Smooth muscle cell (in vitro differentiated cells): ENCODE results near the gene IFI30. TPM values are rescaled to one million over a fixed set of nuclear protein-coding genes. Genes with fewer than 3 reads are reported as not detected.

ENCODE experiments used
- DNase-seq: peaks from one replicate; lab custom pipeline; 2025; ENCODE audit not compliant: unreplicated experiment; lab: John Stamatoyannopoulos, UW
- H2AFZ ChIP-seq: fragments of 200-600 bp; sonication (generic); 2 replicates; pipeline ENCODE4 v1.6.0; 2016; ENCODE audit warnings: antibody characterized with exemption, low read depth, mild to moderate bottlenecking
- H3F3A ChIP-seq: fragments of 200-600 bp; sonication (generic); 2 replicates; pipeline ENCODE4 v1.6.0; 2017; ENCODE audit warnings: antibody characterized with exemption, low read depth
- H3K27ac ChIP-seq: fragments of 200-600 bp; sonication (generic); 2 replicates; pipeline ENCODE4 v1.5.1; 2016; ENCODE audit warnings: low read depth, mild to moderate bottlenecking
- H3K27me3 ChIP-seq: fragments of 200-600 bp; sonication (generic); 2 replicates; pipeline ENCODE4 v1.6.1; 2016; ENCODE audit warnings: low read depth, mild to moderate bottlenecking
- H3K36me3 ChIP-seq: fragments of 200-600 bp; sonication (generic); 2 replicates; pipeline ENCODE4 v1.5.1; 2016; ENCODE audit warnings: low read depth
- H3K4me1 ChIP-seq: fragments of 200-600 bp; sonication (generic); 2 replicates; pipeline ENCODE4 v1.5.1; 2016; ENCODE audit warnings: low read depth
- H3K4me2 ChIP-seq: fragments of 200-600 bp; sonication (generic); 2 replicates; pipeline ENCODE4 v1.6.0; 2016; ENCODE audit warnings: mild to moderate bottlenecking
- H3K4me3 ChIP-seq: fragments of 200-600 bp; sonication (generic); 2 replicates; pipeline ENCODE4 v1.5.1; 2016; ENCODE audit warnings: mild to moderate bottlenecking
- H3K79me2 ChIP-seq: fragments of 200-600 bp; sonication (generic); 2 replicates; pipeline ENCODE4 v1.6.0; 2016; ENCODE audit warnings: low read depth, mild to moderate bottlenecking
- H3K9ac ChIP-seq: fragments of 200-600 bp; sonication (generic); 2 replicates; pipeline ENCODE4 v1.6.0; 2016; ENCODE audit warnings: low read depth
- H3K9me3 ChIP-seq: fragments of 200-600 bp; sonication (generic); replicated peaks from 2 replicates; pipeline ENCODE4 v1.5.1; 2016; ENCODE audit warnings: low read depth
- H4K20me1 ChIP-seq: fragments of 200-600 bp; sonication (generic); 2 replicates; pipeline ENCODE4 v1.6.0; 2016; ENCODE audit warnings: low read depth
- WGBS: methylation state at CpG from one replicate; pipeline ENCODE4 v1.1.7; 2016; ENCODE audit warnings: low lambda C conversion rate; 5-methylcytosine and 5-hydroxymethylcytosine counted together
- polyA plus RNA-seq: library from polyadenylated mRNA; unstranded; fragments of >200 nt; fragmentation: Nextera tagmentation; extraction: Ambion mirVana; gene quantifications from 2 replicates; pipeline ENCODE4 v1.2.1, GENCODE V29; 2016
- total RNA-seq: library from RNA; depleted of rRNA; stranded (reverse); fragments of >200 nt; gene quantifications from 2 replicates; pipeline ENCODE4 v1.2.3, GENCODE V29; 2014
- TF ChIP-seq, protein P1 (sequence below): fragments of 200-600 bp; sonication (generic); IDR thresholded peaks from 2 replicates; pipeline ENCODE4 v1.5.1; 2017; ENCODE audit warnings: borderline replicate concordance, mild to moderate bottlenecking, antibody characterized with exemption; ENCODE audit not compliant: insufficient read depth, poor library complexity, severe bottlenecking

Gene IFI30
- total and polyA plus RNA-seq, 2 experiments from 2014 or later, result 0.87 to 2.9 TPM

DNA sequence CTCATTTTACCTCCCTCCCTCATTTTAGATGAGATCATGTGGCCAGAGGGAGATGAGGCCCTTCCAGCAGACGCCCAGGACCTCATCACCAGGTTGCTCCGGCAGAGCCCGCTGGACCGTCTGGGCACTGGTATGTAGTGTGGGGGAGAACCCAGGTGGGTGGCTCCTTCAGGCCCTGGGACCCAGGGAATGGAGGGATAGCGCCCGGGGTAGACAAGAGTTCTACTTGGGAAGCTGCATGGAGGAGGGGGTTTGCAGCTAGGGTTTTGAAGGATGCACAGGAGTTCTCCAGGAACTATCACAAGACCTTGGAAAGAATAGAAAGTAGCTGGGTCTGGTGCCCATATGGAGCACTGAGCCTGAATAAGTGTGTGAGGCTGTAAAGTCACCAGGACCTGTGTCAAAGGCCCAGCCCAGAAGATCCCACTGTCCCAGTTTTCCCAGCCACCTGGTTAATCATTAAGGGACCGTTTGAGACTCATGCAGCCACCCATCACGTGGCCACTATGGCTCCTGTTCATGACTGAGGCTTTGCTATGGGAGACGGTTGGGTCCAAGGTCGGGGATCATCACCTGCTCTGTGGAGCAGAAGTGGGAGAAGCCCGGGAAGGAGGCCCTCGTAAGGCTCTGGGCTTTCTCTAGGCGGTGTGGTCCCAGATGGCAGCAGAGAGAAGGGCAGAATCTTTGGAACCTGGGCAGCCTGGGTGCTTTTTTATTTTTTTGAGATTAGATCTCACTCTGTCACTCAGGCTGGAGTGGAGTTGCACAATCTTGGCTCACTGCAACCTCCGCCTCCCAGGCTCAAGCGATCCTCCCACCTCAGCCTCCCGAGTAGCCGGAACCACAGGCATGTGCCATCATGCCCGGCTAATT is 37.7 kb upstream of the IFI30 start:
- H3K27me3 ChIP-seq, result no peaks in the 10 kb centered on the region
- no peak overlapping the region for H3K9ac ChIP-seq
- no peak for DNase-seq
- no peaks in the 10 kb centered on the region for H3K4me1 ChIP-seq
- H3F3A ChIP-seq, result no peaks in the 10 kb centered on the region
- H3K9me3 ChIP-seq, result no peaks in the 10 kb centered on the region
- H3K36me3 ChIP-seq, result no peaks in the 10 kb centered on the region
- no peaks in the 10 kb centered on the region for H3K79me2 ChIP-seq
- no peak overlapping the region for H2AFZ ChIP-seq
- TF ChIP-seq, protein P1, sequence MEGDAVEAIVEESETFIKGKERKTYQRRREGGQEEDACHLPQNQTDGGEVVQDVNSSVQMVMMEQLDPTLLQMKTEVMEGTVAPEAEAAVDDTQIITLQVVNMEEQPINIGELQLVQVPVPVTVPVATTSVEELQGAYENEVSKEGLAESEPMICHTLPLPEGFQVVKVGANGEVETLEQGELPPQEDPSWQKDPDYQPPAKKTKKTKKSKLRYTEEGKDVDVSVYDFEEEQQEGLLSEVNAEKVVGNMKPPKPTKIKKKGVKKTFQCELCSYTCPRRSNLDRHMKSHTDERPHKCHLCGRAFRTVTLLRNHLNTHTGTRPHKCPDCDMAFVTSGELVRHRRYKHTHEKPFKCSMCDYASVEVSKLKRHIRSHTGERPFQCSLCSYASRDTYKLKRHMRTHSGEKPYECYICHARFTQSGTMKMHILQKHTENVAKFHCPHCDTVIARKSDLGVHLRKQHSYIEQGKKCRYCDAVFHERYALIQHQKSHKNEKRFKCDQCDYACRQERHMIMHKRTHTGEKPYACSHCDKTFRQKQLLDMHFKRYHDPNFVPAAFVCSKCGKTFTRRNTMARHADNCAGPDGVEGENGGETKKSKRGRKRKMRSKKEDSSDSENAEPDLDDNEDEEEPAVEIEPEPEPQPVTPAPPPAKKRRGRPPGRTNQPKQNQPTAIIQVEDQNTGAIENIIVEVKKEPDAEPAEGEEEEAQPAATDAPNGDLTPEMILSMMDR, result no peak
- WGBS, result 95% methylated on average over 18 of the region's 18 CpGs
- H4K20me1 ChIP-seq, result no peaks in the 10 kb centered on the region
- H3K4me3 ChIP-seq, result no peak overlapping the region
- no peak overlapping the region for H3K4me2 ChIP-seq
- no peak overlapping the region for H3K27ac ChIP-seq

DNA sequence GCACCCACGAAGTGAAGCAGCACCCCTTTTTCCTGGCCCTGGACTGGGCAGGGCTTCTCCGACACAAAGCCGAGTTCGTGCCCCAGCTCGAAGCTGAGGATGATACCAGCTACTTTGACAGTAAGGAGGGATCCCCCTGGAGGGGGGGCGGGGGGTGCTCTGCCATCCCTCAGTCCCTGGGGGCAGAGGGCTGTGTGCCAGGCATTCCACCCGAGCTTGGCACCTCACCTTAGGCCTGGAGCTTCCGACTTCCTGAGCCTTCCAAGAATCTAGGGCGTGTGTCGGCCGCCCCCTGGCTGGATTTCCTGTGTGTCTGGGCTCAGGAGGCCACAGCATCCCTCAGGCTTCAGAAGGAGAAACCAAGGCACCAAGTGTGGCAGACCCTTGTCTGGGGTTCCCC is 36.4 kb upstream of the IFI30 start:
- H3K36me3 ChIP-seq, result no peaks in the 10 kb centered on the region
- no peak overlapping the region for H2AFZ ChIP-seq
- no peaks in the 10 kb centered on the region for H3K79me2 ChIP-seq
- no peak overlapping the region for H3K27ac ChIP-seq
- H4K20me1 ChIP-seq, result no peaks in the 10 kb centered on the region
- 95% methylated on average over 5 of the region's 11 CpGs for WGBS
- no peak for DNase-seq
- no peak overlapping the region for H3K4me2 ChIP-seq
- H3K4me3 ChIP-seq, result no peak overlapping the region
- H3F3A ChIP-seq, result no peaks in the 10 kb centered on the region
- H3K9me3 ChIP-seq, result no peaks in the 10 kb centered on the region
- no peaks in the 10 kb centered on the region for H3K27me3 ChIP-seq
- no peaks in the 10 kb centered on the region for H3K4me1 ChIP-seq
- H3K9ac ChIP-seq, result no peak overlapping the region
- TF ChIP-seq, protein P1, result no peak

DNA sequence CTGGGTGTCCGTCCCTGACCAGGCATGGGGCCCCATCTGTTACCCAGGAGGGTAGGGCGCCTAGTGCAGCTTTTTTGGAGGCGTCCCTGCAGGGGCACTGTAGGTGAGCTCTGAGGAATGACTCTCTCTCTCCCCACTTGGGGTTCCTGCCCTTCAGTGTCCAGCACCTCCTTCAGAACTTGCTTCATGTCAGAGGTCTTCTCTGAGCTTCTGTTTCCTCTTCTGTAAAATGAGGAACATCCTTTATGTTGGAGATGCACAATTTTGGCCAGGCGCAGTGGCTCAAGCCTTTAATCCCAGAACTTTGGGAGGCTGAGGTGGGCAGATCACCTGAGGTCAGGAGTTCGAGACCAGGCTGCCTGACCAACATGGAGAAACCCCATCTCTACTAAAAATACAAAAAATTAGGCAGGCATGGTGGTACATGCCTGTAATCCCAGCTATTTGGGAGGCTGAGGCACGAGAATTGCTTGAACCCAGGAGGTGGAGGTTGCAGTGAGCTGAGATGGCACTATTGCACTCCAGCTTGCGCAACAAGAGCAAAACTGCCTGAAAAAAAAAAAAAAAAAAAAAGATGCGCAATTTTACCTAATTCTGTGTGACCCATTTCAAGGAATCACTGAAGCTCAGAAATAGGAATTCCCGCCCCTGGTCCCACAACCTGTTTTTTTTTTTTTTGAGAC is 35.8 kb upstream of the IFI30 start:
- Histone ChIP-seq H3F3A (no peaks in the 10 kb centered on the region), H3K4me2 (no peak overlapping the region), H3K79me2 (no peaks in the 10 kb centered on the region), H3K27ac (no peak overlapping the region), H4K20me1 (no peaks in the 10 kb centered on the region), H3K4me1 (no peaks in the 10 kb centered on the region), H3K9me3 (no peaks in the 10 kb centered on the region), H2AFZ (no peak overlapping the region), H3K4me3 (no peak overlapping the region), H3K36me3 (no peaks in the 10 kb centered on the region), H3K27me3 (no peaks in the 10 kb centered on the region), H3K9ac (no peak overlapping the region)
- no peak for DNase-seq
- TF ChIP-seq, protein P1, result no peak
- 94% methylated on average over 9 of the region's 9 CpGs for WGBS
